BE2C (cell line): ENCODE results near the gene ACOT9. TPM values are rescaled to one million over a fixed set of nuclear protein-coding genes. Genes with fewer than 3 reads are reported as not detected.

ENCODE experiments used
- DNase-seq: peaks from one replicate; pipeline ENCODE4 v3.0.0-alpha.2; 2020
- H3K27me3 ChIP-seq: fragments of 250-450 bp; sonication (Bioruptor Pico); 2 replicates; pipeline ENCODE4 v1.5.1; 2020; ENCODE audit warnings: mild to moderate bottlenecking
- H3K36me3 ChIP-seq: fragments of 250-450 bp; sonication (Bioruptor Pico); 2 replicates; pipeline ENCODE4 v1.5.1; 2020; ENCODE audit warnings: mild to moderate bottlenecking
- H3K4me1 ChIP-seq: fragments of 250-450 bp; sonication (Bioruptor Pico); 2 replicates; pipeline ENCODE4 v1.5.1; 2020
- H3K4me3 ChIP-seq: 2 replicates; pipeline ENCODE4 v1.5.1; 2011; ENCODE audit warnings: low read depth, low read length
- H3K9me3 ChIP-seq: fragments of 250-450 bp; sonication (Bioruptor Pico); 2 replicates; pipeline ENCODE4 v1.5.1; 2020
- CTCF ChIP-seq: IDR thresholded peaks from 2 replicates; pipeline ENCODE4 v1.5.1; 2012; ENCODE audit warnings: mild to moderate bottlenecking, low read depth, low read length
- polyA plus RNA-seq: library from polyadenylated mRNA; unstranded; fragments of >200 nt; gene quantifications from one replicate; pipeline ENCODE4 v1.2.1, GENCODE V29; 2012; ENCODE audit warnings: low read depth, missing spikeins; ENCODE audit not compliant: insufficient read length, insufficient read depth

ACOT9 gene
- polyA plus RNA-seq = 10.6 TPM

GRCh38 chrX:23742697-23743622 is at the start of gene ACOT9:
ACOT9 (minus strand) TSS chrX:23743276; CDS start chrX:23743144, 132 bp downstream.
- Histone ChIP-seq H3K4me1 (no peaks in the 10 kb centered on the region), H3K27me3 (no peaks in the 10 kb centered on the region), H3K36me3 (no peaks in the 10 kb centered on the region), H3K9me3 (no peaks in the 10 kb centered on the region), H3K4me3 (peak within 1 kb of the TSS; percentile 73)
- no peak for TF ChIP-seq CTCF
- DNase-seq = peak; percentile 89

GRCh38 chrX:23790155-23790497 is 47.0 kb upstream of the ACOT9 start:
- no peaks in the 10 kb centered on the region for H3K27me3 ChIP-seq
- no peaks in the 10 kb centered on the region for H3K9me3 ChIP-seq
- no peaks in the 10 kb centered on the region for H3K36me3 ChIP-seq
- no peaks in the 10 kb centered on the region for H3K4me1 ChIP-seq
- DNase-seq = no peak
- H3K4me3 ChIP-seq = no peak overlapping the region
- no peak for TF ChIP-seq CTCF

GRCh38 chrX:23789386-23790154 is 46.5 kb upstream of the ACOT9 start:
- no peak for TF ChIP-seq CTCF
- Histone ChIP-seq H3K9me3 (no peaks in the 10 kb centered on the region), H3K36me3 (no peaks in the 10 kb centered on the region), H3K4me3 (no peak overlapping the region), H3K27me3 (no peaks in the 10 kb centered on the region), H3K4me1 (no peaks in the 10 kb centered on the region)
- DNase-seq = no peak

- no peak for DNase-seq
- no peaks in the 10 kb centered on the region for H3K4me1 ChIP-seq
- H3K4me3 ChIP-seq = no peak overlapping the region
- no peaks in the 10 kb centered on the region for H3K9me3 ChIP-seq
- no peak for TF ChIP-seq CTCF
- H3K27me3 ChIP-seq = no peaks in the 10 kb centered on the region
- H3K36me3 ChIP-seq = no peaks in the 10 kb centered on the region
Observed at GRCh38 chrX:23788946-23789345, 45.9 kb upstream of the ACOT9 start.

- Histone ChIP-seq H3K27me3 (no peaks in the 10 kb centered on the region), H3K4me1 (no peaks in the 10 kb centered on the region), H3K9me3 (no peaks in the 10 kb centered on the region), H3K36me3 (no peaks in the 10 kb centered on the region), H3K4me3 (no peak overlapping the region)
- no peak for TF ChIP-seq CTCF
- no peak for DNase-seq
Observed at GRCh38 chrX:23788521-23788920, 45.4 kb upstream of the ACOT9 start.
